Stimulated activated CD4-positive, alpha-beta T cell treated with anti-CD3 and anti-CD28 coated beads, Interleukin-2, amount 100 ng/mL, for 48 hours (primary cell): ENCODE results near the gene KCNJ5.

Experiments
- DNase-seq, 2 donors: peaks; one replicate each; pipeline ENCODE4 v3.0.0-alpha.2; 2020

KCNJ5 gene

DNA sequence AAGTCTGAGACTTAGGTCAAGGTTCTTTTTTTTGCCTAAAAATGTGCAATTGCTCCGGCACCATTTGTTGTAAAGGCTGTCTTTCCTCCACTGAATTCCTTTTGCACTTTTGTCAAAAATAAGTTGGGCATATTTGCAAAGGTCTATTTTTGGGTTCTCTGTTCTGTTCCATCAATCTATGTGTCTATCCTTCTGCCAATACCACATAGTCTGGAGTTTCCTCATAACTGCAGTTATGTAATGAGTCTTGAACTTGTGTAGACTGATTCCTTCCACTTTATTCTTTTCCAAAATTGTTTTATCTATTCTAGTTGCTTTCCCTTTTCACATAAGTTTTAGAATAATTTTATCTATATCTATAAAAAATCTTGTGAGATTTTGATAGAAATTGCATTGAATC is 6.7 kb downstream of the KCNJ5 start:
- DNase-seq, result no peak

DNA sequence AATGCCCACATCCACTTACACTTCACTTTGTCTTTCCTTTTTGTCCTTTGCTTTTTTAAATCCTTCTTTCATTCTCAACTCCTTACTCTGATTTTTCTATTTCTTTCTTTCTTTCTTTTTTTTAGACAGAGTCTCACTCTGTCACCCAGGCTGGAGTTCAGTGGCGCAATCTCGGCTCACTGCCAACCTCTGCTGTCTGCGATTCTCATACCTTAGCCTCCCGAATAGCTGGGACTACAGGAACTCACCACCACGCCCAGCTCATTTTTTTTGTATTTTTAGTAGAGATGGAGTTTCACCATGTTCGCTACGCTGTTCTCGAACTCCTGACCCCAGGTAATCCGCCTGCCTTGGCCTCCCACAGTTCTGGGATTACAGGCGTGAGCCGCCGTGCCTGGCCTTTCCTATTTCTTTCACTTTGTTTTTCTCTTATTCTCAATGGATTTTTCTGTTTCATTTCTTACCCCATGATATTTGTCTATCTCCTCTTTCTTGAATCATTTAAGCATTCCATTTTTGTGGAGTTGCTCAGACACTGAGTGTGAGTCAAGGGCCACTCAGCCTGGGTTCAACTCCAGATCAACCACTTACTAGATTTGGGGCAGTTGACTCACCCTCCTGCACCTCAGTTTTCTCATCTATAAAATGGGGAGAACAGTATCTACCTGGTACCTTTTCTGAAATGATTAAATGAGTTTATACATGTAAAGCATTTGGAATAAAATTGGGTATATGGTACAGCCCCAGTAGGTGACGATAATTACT is 7.6 kb downstream of the KCNJ5 start:
- no peak for DNase-seq

DNA sequence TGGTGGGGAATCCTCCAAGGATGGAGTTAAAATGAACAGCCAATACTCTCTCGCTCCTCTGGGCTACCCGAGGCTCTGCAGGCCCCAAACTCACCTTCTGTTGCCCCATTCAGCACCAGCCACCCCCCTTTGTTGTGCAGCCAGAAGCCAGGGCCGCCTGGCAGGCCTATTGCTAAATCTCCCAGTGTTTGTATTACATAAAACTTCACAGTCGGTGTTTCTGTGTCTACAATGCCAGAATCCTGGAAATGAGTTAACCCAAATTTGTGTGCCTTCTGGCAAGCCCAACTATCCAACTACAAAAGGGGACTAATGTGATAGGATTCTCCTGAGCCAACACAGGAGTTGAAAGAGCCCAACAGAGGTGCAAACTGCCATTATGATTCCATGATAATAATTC is 9.3 kb downstream of the KCNJ5 start:
- DNase-seq, result no peak

DNA sequence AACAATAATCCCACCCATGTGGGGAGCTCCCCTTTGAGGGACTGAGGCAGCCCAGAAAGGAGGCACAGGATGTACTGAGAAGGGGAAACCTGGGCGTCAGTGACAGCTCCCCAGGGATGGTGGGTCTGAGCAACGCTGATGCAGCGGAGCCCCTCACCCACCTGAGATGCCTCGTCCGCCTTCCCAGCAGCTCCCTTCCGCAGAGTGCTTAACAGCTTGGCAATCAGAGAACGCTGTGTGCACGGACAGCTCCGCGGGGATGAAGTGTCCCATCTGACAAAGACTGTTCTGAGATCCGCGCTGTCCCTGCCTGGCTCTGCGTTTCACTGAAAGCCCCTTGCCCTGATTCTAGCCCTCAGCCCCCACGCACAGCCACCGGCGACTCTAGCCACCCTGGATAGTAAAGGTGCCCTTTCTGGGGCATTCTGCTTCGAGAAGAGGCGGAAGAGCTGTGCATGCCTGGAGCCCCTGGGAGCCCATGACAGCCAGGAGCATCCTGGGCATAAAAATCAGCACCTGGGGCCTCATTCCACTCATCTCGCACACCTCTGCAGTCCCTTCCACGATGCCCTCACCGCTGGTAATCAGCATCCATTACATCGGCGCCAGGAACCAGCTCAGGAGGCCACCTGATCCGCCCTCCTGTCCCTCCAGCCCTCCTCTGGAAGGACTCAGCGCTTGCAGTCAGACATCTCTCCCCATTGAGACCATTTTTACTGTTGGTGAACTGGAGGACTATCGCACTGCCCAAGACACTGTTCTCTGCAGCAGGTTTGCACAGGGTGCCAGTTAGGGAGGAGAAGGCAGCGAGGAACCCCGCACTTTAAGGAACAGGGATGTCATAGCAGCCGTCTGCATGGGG is 10.7 kb downstream of the KCNJ5 start:
- no peak for DNase-seq

DNA sequence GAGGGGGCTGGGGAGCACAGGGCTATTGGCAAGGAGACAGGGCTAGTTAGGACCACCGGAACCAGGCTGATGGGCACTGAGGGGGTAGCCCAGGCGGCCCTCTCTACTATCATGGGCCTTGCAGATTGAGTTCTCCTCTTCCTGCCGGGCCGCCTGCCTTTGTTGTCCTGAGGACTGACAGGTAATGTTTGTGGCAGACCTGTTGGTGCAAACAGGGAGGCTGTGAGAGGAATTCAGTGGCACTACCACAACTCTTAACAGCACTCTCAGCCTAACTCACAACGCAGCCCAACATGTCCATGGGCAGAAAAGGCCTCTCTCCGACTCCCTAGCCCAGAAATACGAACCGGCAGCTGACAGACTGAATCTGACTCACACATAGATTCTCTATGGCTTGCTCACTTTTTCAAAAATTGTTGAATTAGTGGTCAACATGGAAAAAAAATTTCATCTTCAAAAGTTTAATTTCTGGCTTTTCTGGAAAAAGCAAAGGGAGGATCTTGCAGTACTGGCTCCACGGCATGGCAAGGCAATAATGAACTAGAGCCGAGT is 11.4 kb downstream of the KCNJ5 start:
- DNase-seq, result no peak

DNA sequence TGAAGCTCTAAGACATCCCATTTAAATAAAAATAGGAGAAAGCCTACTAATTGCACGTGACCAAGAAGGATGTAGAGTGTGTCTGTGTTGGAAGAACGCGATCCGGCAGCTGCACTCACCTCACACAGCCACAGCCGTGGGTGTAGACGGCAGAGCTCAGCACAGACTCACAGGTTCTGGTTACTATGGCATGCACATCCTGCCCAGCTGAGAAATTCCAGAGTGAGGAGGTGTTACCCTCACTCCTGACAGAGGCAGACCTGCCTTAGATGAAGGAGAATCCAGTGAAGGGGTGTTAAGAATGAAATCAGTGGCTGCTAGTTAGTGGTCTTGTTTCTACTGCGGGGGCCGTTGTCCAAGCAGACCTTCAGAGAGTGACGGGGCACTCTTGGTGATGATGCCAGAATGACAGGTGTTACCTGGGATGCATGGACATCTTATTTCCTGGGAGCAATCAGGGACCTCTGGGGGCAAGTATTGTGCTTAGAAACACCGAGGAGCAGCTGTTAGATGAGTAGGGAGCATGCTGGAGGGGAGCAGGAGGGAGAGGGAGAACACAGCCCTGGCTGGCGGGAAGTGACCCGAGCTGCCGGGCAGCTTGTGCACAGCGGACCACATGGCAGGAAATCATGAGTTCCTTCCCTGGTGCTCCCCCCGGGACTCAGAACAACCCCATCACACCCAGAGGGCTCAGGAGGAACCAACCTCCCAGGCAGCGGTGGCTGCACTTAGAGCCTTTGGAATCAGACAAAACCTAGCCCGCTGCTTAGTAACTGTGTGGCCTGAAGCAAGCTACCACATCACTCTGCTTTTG is 12.3 kb downstream of the KCNJ5 start:
- no peak for DNase-seq

DNA sequence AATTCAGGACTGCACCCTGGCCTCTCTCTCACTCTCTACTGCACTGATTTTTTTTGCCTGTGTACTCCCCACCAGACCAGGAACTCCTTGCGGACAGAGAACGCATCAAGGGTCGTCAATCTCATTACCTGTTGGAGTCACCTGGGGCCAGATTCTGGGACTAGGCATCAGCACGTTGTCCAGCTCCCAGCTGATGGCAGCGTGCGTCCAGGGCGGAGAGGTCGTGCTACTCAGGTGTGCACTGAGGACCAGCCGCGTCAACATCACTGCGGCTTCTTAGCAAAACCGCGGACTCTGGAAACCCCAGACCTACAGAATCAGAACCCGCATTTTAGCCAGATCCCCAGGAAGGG is 13.1 kb downstream of the KCNJ5 start:
- DNase-seq, result no peak

DNA sequence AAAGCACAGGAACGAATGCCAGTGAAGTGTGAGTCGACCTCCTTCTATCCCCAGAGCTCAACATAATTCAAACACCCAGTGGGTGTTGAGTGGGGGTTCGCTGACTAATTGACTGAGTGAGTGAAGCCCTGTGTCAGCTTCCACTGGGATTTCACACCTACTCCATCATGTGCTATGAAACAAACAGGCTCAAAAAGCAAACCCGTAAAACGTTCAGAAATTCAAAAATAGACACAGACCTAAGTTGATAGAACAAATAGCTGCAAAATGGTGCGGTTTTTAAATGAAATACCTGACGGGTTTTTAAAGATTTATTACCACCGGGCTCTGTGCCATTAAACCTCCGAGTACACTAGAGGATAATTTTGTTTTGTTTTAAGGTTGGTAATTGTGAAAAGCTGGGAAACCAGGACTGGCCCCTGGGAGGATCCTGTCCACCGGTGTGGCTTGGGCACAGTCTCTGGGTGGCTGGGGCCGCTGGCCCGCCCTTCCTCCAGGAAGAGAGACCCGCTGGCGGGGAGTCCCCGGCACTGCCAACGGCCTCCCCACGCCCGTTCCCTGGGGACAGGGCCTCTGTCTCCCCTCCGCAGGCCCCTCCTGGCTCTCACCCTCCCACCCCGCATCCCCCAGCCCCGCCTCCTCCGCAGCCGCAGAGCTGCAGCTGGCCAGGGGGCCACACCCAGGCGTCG is 13.6 kb downstream of the KCNJ5 start:
- DNase-seq, result no peak

DNA sequence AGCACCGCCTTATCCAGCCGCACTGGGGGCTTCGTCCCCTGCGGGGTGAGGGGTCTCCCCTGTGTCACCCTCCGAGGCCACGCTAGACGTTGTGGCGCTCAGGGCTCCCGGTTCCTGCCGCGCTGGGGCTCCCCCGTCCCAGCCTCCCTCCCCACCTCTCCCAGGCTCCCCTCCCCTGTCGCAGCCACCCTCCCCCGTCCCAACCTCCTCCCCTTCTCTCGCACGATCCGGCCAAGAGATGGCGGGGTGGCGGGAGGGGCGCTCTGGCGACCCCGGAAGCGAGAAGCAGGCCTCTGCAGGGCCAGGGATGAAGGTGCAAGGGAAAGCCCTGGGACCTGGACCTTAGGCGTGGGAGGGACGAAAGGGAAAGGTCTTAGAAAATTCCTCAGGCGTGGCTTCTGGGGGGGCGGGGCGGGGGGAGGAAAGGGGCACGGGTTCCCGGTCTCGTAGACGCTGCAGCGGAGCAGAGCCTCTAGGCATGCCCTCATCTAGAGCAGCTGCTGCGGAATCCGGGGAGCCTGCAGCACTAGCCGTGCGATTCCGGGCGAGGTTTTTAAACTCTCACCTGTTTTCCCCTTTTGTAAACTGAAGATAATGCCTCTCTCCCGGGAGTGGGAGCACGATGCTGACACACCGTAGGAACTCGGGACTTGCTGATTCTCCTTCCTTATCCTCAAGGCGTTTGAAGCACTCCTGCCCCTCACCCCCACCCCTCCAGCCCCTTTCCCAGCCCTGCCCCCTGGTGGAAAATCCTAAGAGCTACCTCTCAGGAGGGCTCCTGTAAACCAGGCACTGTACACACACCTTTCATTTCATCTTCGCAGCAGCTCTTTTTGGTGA is 14.4 kb downstream of the KCNJ5 start:
- DNase-seq, result peak; percentile 42 to 50

DNA sequence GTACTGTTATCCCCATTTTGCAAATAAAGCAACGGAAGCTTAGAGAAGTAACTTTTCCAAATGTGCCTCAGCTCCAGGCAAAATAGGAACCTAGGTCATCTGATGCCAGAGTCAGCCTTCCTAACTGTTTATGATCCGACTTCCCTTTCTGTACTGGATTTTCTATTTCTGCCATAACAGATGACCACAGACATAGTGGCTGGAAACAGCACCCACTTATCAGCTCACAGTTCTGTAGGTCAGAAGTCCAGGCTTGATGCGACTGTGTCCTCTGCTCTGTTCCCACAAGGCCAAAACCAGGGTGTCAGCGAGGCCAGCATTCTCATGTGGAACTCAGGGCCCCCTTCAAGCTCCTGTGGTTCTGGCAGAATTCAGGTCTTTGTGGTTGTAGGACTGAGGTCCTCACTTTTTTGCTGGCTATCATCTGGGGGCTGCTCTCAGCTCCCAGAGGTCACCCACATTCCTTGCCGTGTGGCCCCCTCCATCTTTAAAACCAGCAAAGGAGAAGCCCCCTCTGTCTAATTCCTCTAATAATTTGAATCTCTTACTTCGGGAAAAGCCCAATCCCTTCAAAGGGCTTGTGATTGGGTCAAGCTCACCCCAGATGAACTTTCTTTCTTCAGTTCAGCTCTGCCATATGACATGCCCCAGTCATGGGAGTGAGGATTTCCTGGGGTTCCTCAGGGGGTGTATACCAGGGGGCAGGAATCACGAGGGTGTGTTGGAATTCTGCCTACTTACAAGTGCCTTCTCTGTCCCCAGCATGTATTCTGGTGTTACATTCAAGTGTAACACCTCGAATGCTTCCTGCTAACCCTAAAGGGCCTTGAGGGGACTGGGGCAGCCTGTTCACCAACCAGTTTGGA is 15.3 kb downstream of the KCNJ5 start:
- DNase-seq, result no peak

DNA sequence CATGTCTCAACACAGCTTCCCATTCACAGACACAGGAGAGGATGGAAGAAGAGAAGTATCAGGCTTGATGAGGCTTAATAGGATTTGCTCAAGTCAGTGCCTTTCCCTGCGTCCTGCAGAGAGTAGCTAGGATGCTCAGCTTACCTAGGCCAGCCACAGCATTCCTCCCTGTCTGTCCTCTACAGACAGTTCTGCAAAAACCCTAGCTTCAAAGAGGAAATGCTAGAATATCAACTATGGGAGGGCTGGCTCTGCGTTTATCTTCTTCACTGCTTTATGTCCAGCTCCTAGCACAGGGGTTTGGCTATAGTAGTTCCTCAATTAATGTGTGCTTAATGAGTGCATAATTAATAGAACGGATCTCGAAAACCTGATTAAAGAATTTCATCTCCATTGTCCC is 16.4 kb downstream of the KCNJ5 start:
- DNase-seq, result no peak

DNA sequence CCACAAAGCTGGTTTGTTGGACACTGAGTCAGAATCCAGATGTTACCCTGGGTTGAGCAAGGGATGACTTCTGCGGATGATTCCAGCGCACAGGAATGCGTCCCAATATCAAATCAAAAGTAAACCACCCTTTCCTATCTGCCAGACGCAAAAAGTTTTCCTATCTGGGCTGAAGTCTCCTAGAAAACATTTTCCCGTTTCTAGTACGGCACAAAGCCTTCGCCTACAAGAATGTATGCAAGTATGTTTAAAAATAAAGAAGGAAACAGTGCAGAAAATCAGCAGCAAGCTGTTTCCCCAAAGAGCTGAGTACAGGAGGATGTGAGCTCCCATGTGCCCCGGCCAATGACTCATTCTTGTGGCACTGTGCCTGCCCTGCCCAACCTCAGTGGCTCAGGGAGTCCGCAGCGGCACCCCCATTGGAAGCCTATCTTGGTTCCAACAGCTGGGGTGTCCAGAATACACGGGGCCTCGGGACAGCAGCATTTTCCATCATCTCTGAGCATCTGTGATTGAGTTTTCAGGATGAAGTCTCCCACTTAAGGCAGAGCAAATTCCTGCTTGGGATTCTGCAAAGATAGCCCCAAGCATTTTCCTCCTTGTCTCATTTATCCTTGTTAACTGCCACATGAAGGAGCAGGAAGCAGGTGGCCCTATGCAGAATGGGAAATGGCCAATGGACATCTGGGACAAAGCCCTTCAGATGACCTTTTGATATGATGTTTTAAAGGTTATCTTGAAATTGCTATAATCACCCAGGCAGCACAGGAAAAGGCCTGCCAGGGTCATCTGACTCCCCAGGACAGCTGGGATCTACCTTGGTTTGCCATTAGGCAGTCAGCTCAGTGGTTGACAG is 17.5 kb downstream of the KCNJ5 start:
- DNase-seq, result no peak

DNA sequence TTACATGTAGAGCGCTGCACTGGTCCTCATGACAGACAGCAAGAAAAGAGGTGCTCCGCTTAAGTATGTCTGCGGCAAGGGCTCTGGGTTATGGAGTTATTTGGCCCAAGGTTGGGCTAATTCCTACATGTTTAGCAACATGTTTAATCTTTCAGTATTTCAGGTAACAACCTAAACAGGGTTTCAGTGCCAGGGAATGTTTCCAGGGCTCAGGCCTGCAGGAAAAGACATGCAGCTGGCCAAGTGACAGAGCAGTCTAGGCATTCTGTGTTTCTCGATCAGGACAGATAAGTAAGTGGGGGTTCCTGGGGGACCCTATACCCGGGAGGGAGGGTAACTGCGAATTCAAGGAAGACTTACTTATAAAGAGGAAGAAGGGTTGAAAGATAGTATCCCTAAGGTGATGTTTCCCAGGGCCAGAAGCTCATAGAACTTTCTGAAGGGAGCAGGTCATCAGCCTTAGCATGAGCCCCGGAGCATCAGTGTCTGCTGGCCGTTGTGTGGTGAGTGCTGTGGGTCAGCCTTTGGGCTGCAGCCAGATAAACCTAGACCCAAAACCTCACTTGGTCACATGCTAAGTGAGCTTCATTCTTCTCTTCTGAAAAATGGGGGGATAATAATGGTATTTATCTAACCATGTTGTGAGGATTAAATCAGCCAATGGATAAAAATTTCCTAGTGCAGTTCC is 18.4 kb downstream of the KCNJ5 start:
- no peak for DNase-seq

DNA sequence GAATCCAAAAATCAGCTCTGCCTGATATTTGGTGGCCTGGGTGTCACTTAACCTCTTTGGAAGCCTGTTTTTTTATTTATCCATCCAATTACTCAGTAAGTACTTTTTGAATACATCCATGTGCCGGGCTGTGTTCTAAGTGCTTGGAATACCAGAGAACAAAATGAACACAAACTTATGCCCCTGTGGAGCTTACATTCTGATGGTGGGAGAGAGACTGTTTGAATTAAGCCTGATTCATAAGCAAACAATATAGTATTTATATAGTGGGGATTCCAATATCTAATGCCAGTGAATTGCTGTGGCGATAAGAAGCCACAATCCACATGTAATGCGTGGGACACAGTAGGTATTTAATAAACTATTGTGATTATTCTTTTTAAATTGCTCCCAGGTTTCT is 19.4 kb downstream of the KCNJ5 start:
- DNase-seq, result no peak

DNA sequence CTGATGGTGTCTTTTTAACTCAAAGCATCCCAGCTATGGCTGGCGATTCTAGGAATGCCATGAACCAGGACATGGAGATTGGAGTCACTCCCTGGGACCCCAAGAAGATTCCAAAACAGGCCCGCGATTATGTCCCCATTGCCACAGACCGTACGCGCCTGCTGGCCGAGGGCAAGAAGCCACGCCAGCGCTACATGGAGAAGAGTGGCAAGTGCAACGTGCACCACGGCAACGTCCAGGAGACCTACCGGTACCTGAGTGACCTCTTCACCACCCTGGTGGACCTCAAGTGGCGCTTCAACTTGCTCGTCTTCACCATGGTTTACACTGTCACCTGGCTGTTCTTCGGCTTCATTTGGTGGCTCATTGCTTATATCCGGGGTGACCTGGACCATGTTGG is 20.1 kb downstream of the KCNJ5 start:
- no peak for DNase-seq

DNA sequence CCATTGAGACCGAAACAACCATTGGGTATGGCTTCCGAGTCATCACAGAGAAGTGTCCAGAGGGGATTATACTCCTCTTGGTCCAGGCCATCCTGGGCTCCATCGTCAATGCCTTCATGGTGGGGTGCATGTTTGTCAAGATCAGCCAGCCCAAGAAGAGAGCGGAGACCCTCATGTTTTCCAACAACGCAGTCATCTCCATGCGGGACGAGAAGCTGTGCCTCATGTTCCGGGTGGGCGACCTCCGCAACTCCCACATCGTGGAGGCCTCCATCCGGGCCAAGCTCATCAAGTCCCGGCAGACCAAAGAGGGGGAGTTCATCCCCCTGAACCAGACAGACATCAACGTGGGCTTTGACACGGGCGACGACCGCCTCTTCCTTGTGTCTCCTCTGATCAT is 20.5 kb downstream of the KCNJ5 start:
- no peak for DNase-seq

DNA sequence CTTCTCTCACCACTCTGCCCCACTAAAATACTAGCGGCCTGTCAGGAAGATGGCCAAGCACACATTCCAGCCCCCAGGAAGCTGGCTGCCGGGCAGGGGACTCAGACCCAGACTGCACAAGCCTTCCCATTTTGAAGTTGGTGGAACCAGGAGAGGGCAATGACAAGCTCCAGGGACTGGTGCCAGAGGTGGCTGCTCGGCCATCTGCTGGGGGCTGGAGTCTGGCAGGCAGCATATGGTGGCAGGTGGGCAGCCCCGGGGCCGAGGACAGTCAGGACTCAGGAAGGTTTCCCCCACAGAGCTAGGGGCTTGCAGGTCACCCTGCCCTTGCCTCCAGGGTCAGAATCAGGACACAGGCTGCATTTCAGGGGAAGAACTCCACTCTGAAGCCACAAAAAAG is 22.6 kb downstream of the KCNJ5 start:
- DNase-seq, result no peak

DNA sequence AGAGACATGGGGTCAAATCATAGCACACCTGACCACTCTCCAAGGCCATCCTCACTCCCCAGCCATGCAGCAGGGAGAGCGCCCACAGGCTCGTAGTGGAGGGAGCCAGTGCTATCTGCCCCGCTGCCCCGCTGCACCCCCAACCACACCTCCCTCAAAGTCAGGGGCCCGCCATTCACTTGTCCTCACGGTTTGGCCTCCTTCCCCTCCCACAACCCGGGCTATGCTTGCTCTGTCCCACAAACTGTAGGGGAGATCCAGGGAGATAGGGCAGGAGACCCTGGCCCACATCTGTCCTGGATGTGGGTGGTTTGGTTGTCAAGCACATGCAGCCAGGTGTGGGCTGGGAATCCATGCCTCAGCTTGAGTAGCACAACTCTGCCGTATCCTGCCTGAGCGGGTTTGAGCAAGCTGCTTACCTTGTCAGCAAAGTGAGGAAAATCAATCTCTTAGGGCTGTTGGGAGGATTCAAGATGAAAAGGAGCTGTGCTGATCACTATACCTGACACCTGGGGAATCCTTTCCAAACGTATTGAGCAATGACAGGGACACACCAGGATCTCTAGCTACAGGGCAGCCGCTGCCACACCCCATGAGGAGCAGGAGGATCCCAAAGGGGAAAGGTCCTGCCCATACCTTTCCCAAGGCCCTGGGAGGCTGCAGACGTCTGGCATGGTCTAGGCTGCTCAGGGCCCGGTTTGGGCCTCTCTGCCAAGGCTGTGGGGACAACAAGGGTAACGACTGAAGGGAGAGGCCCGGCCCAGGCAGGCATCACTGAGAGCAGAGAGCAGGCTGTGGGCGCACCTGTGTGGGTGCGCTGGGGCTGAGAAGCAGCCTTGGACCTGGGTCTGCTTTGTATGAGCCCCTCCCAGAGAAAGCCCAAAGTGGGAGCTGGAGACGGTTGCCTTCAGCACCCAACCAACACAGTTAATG is 23.3 kb downstream of the KCNJ5 start:
- no peak for DNase-seq
